Caco-2 (cell line): ENCODE measurements around the gene CNN3. TPM values are rescaled to one million over a fixed set of nuclear protein-coding genes. Genes with fewer than 3 reads are reported as not detected.

ENCODE experiments used
- BruUV-seq: library from RNA; stranded (reverse); fragments of 400-500 nt; replicated peaks from 2 replicates; lab custom pipeline; 2021; lab: Mats Ljungman, UMichigan
- CTCF ChIA-PET: fragments of 300-600 bp; sonication (Branson Sonifier 250); formaldehyde crosslinking; loops from one replicate; lab custom pipeline; 2022; ENCODE audit warnings: antibody characterized with exemption; lab: Charles Lee
- POLR2A ChIA-PET: fragments of 300-600 bp; sonication (Branson Sonifier 250); formaldehyde crosslinking; loops from one replicate; lab custom pipeline; 2022; ENCODE audit warnings: antibody characterized with exemption; lab: Charles Lee
- DNase-seq, 2 experiments: peaks; one replicate each; pipeline versions ENCODE4 v3.0.0 to v3.0.0-alpha.2; 2020 to 2022
- H3K27me3 ChIP-seq: replicated peaks from 2 replicates; pipeline ENCODE4 v1.6.0; 2011; ENCODE audit warnings: low read length; ENCODE audit not compliant: control insufficient read depth, insufficient read depth
- H3K36me3 ChIP-seq: 2 replicates; pipeline ENCODE4 v1.5.1; 2011; ENCODE audit warnings: low read length; ENCODE audit not compliant: control insufficient read depth, insufficient read depth
- H3K4me1 ChIP-seq: fragments of 250-450 bp; sonication (Bioruptor Pico); 2 replicates; pipeline ENCODE4 v1.5.1; 2020; ENCODE audit warnings: mild to moderate bottlenecking
- H3K4me3 ChIP-seq: 2 replicates; pipeline ENCODE4 v1.5.1; 2011; ENCODE audit warnings: low read depth, mild to moderate bottlenecking, control low read depth, low read length
- H3K9me3 ChIP-seq: fragments of 250-450 bp; sonication (Bioruptor Pico); 2 replicates; pipeline ENCODE4 v1.5.1; 2020; ENCODE audit warnings: mild to moderate bottlenecking, moderate library complexity
- H3K27ac Mint-ChIP-seq: one replicate; pipeline ENCODE4 v1.8.0; 2022; ENCODE audit warnings: mixed read lengths; ENCODE audit not compliant: unreplicated experiment
- H3K27me3 Mint-ChIP-seq: one replicate; pipeline ENCODE4 v1.8.0; 2022; ENCODE audit warnings: mixed read lengths; ENCODE audit not compliant: insufficient read depth, unreplicated experiment
- H3K36me3 Mint-ChIP-seq: one replicate; pipeline ENCODE4 v1.8.0; 2022; ENCODE audit warnings: mild to moderate bottlenecking, mixed read lengths; ENCODE audit not compliant: insufficient read depth, unreplicated experiment
- H3K4me1 Mint-ChIP-seq: one replicate; pipeline ENCODE4 v1.8.0; 2022; ENCODE audit warnings: low read depth, mixed read lengths; ENCODE audit not compliant: unreplicated experiment
- H3K4me3 Mint-ChIP-seq: one replicate; pipeline ENCODE4 v1.8.0; 2022; ENCODE audit warnings: mild to moderate bottlenecking, moderate library complexity, mixed read lengths; ENCODE audit not compliant: unreplicated experiment
- H3K9me3 Mint-ChIP-seq: one replicate; pipeline ENCODE4 v1.8.0; 2022; ENCODE audit warnings: mixed read lengths; ENCODE audit not compliant: unreplicated experiment
- intact Hi-C: fragments of 100-400 bp; cut with micrococcal nuclease; formaldehyde crosslinking; loops from one replicate; pipeline ENCODE4 v1.10.0; 2022; ENCODE audit not compliant: unreplicated experiment
- total RNA-seq: library from RNA; stranded (reverse); gene quantifications from 2 replicates; pipeline ENCODE4 v1.2.3, GENCODE V29; 2022
- TF ChIP-seq, protein P1 (sequence below), 2 experiments: fragments of 200-600 bp in 1 of 2; IDR thresholded peaks; 1 replicate in 1 of 2; 2 replicates in 1 of 2; pipeline versions ENCODE4 v1.5.1 to v1.8.0; 2011 to 2022; ENCODE audit warnings: antibody characterized with exemption in 1 of 2, control low read depth in 1 of 2, inconsistent platforms in 1 of 2, low read depth in 1 of 2, low read length in 1 of 2, mild to moderate bottlenecking in 1 of 2, moderate library complexity in 1 of 2; ENCODE audit not compliant: insufficient read depth in 1 of 2, severe bottlenecking in 1 of 2, unreplicated experiment in 1 of 2

CNN3 gene
- total RNA-seq, 1 experiment from 2014 or later: 329 TPM

DNA sequence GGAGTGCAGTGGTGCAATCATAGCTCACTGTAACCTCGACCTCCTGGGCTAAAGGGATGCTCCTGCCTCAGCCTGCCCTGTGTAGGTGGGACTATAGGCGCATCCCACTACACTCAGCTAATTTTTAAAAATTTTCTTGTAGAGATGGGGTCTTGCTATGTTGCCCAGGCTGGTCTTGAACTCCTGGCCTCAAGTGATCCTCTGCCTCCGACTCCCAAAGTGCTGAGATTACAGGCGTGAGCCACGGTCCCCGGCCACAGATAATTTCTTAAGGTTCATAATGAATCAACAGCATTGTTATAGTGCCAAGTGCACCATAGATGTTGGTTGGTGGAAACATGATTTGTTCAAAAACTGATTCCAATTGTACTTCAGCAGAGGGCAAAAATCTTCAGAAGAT, 42.2 kb upstream of the CNN3 start:
- ChIA-PET CTCF (no interaction called here), POLR2A (no interaction called here)
- no peaks in the 10 kb centered on the region for H3K27me3 Mint-ChIP-seq
- H3K27ac Mint-ChIP-seq: no peak overlapping the region
- Histone ChIP-seq H3K36me3 (no peaks in the 10 kb centered on the region), H3K27me3 (no peaks in the 10 kb centered on the region), H3K4me1 (0 out of 2 replicates have a peak, but pooled peaks cover 5% of the 10 kb centered on the region), H3K9me3 (no peaks in the 10 kb centered on the region), H3K4me3 (no peak overlapping the region)
- intact Hi-C loops: no loop called here
- DNase-seq: no peak
- TF ChIP-seq, protein P1, sequence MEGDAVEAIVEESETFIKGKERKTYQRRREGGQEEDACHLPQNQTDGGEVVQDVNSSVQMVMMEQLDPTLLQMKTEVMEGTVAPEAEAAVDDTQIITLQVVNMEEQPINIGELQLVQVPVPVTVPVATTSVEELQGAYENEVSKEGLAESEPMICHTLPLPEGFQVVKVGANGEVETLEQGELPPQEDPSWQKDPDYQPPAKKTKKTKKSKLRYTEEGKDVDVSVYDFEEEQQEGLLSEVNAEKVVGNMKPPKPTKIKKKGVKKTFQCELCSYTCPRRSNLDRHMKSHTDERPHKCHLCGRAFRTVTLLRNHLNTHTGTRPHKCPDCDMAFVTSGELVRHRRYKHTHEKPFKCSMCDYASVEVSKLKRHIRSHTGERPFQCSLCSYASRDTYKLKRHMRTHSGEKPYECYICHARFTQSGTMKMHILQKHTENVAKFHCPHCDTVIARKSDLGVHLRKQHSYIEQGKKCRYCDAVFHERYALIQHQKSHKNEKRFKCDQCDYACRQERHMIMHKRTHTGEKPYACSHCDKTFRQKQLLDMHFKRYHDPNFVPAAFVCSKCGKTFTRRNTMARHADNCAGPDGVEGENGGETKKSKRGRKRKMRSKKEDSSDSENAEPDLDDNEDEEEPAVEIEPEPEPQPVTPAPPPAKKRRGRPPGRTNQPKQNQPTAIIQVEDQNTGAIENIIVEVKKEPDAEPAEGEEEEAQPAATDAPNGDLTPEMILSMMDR (IDR thresholded peaks at IDR 0.05; ENCODE audit: insufficient read depth in 1 of 2, low read depth in 1 of 2, low read length in 1 of 2, severe bottlenecking in 1 of 2, unreplicated experiment in 1 of 2): no peak
- H3K9me3 Mint-ChIP-seq: no peaks in the 10 kb centered on the region
- no peaks in the 10 kb centered on the region for H3K36me3 Mint-ChIP-seq
- no peaks in the 10 kb centered on the region for H3K4me1 Mint-ChIP-seq
- no peak overlapping the region for H3K4me3 Mint-ChIP-seq
- BruUV-seq: no TSS peak

DNA sequence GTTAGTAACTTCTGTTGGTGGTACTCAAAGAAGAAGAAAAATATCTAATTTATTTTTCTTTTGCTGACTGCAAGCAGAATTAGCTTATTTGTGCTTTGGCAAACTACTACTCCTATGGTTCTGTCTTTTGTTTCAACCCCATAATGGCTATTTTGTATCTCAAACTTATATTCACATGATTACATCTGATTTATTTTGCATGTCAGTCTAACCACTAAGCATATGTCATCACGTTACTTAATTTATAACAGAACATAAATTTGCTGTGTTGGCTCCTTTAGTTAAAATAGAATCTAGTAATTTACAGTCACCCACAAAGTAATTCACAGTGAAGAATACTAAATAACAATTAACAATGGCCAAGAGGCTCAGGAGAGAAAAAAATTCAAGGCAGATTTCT, 39.1 kb upstream of the CNN3 start:
- POLR2A ChIA-PET: no interaction called here
- Mint-ChIP-seq H3K4me3 (no peak overlapping the region), H3K27ac (no peak overlapping the region), H3K27me3 (no peaks in the 10 kb centered on the region), H3K4me1 (no peaks in the 10 kb centered on the region), H3K36me3 (no peaks in the 10 kb centered on the region), H3K9me3 (no peaks in the 10 kb centered on the region)
- DNase-seq: no peak
- Histone ChIP-seq H3K4me3 (no peak overlapping the region), H3K9me3 (no peaks in the 10 kb centered on the region), H3K36me3 (no peaks in the 10 kb centered on the region), H3K27me3 (no peaks in the 10 kb centered on the region), H3K4me1 (peaks cover 9% of the 10 kb centered on the region; the same call in 1 of the 2 replicates)
- intact Hi-C loops: no loop called here
- no TSS peak for BruUV-seq
- CTCF ChIA-PET: no interaction called here
- TF ChIP-seq, protein P1 (IDR thresholded peaks at IDR 0.05; ENCODE audit: insufficient read depth in 1 of 2, low read depth in 1 of 2, low read length in 1 of 2, severe bottlenecking in 1 of 2, unreplicated experiment in 1 of 2): no peak

DNA sequence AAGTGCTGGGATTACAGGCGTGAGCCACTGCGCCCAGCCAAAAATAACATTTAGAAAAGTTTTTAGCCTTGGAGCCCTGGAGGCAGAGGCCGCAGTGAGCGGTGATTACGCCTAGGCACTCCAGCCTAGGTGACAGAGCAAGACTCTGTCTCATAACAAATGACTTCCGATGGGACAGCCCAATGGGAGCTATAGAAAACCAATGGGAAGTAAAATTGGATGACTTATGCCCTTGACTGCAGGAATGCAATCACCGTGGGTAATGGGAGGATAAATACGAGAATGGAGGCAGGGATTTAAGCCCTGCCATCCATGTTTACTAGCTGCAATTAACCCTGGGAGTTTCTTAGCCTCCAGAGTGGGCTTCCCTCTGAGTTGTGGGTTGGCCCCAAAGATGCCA, 37.0 kb upstream of the CNN3 start:
- Mint-ChIP-seq H3K36me3 (no peaks in the 10 kb centered on the region), H3K27ac (no peak overlapping the region), H3K9me3 (no peaks in the 10 kb centered on the region), H3K4me1 (no peaks in the 10 kb centered on the region), H3K4me3 (no peak overlapping the region), H3K27me3 (no peaks in the 10 kb centered on the region)
- CTCF ChIA-PET: no interaction called here
- no peaks in the 10 kb centered on the region for H3K27me3 ChIP-seq
- peaks cover 4% of the 10 kb centered on the region; the same call in 1 of the 2 replicates for H3K4me1 ChIP-seq
- no TSS peak for BruUV-seq
- POLR2A ChIA-PET: no interaction called here
- H3K9me3 ChIP-seq: no peaks in the 10 kb centered on the region
- no peak overlapping the region for H3K4me3 ChIP-seq
- H3K36me3 ChIP-seq: no peaks in the 10 kb centered on the region
- DNase-seq: no peak
- TF ChIP-seq, protein P1 (IDR thresholded peaks at IDR 0.05; ENCODE audit: insufficient read depth in 1 of 2, low read depth in 1 of 2, low read length in 1 of 2, severe bottlenecking in 1 of 2, unreplicated experiment in 1 of 2): no peak
- intact Hi-C loops: no loop called here
